A549 (cell line): ENCODE measurements around the gene STARD13.
"Not testable (repeated sequence)": the region's sequence is repeated elsewhere in the genome, so short reads cannot be mapped to it uniquely, and the experiment has no call there.

Experiments
- CTCF ChIP-seq: fragments of >200 bp; sonication (Bioruptor Twin); formaldehyde crosslinking; IDR thresholded peaks from 3 replicates; pipeline ENCODE4 v1.5.1; 2016
- RAD21 ChIP-seq, 2 experiments: fragments of >200 bp in 1 of 2; sonication (Bioruptor Twin) in 1 of 2; formaldehyde crosslinking in 1 of 2; IDR thresholded peaks in 1 of 2; conservative IDR thresholded peaks in 1 of 2; 2 replicates in 1 of 2; 3 replicates in 1 of 2; pipeline ENCODE4 v1.6.1; 2012 to 2018; ENCODE audit warnings: inconsistent platforms in 1 of 2
- RFX5 ChIP-seq: fragments of 450-650 bp; IDR thresholded peaks from 2 replicates; pipeline ENCODE4 v1.7.1; 2014; ENCODE audit warnings: antibody characterized with exemption, mild to moderate bottlenecking, moderate library complexity
- USF2 ChIP-seq: fragments of 450-650 bp; IDR thresholded peaks from 2 replicates; pipeline ENCODE4 v1.6.1; 2014; ENCODE audit warnings: antibody characterized with exemption

- TF ChIP-seq RAD21 (conservative IDR thresholded peaks at IDR 0.05 in 1 of 2, IDR thresholded peaks at IDR 0.05 in 1 of 2); RFX5; USF2; CTCF: not testable (repeated sequence)
Measured at GRCh38 chr13:33242372-33242771, 43.2 kb downstream of the STARD13 start.
